HL-60 (cell line): ENCODE measurements around the gene LINC01488.

Experiments used
- DNase-seq, 2 experiments: peaks; one replicate each; pipeline ENCODE4 v3.0.0-alpha.2; 2010 to 2020; ENCODE audit warnings: low read depth in 1 of 2, low spot score in 1 of 2
- H3K27ac ChIP-seq: fragments of 250-450 bp; sonication (Bioruptor Pico); replicated peaks from 2 replicates; pipeline ENCODE4 v1.5.1; 2020; ENCODE audit warnings: mild to moderate bottlenecking, moderate library complexity
- H3K27me3 ChIP-seq: fragments of 250-450 bp; sonication (Bioruptor Pico); 2 replicates; pipeline ENCODE4 v1.5.1; 2021; ENCODE audit warnings: mild to moderate bottlenecking, moderate library complexity; ENCODE audit not compliant: insufficient read depth, poor library complexity, severe bottlenecking
- H3K4me3 ChIP-seq: replicated peaks from 2 replicates; pipeline ENCODE4 v1.5.1; 2011; ENCODE audit warnings: mild to moderate bottlenecking, control low read depth, low read length; ENCODE audit not compliant: insufficient read depth
- GABPA ChIP-seq: IDR thresholded peaks from 2 replicates; pipeline ENCODE4 v1.6.1; 2012; ENCODE audit warnings: low read depth
- POLR2AphosphoS5 ChIP-seq: IDR thresholded peaks from 2 replicates; pipeline ENCODE4 v1.6.1; 2012; ENCODE audit warnings: low read depth
- SPI1 ChIP-seq: IDR thresholded peaks from 2 replicates; pipeline ENCODE4 v1.6.1; 2012; ENCODE audit warnings: low read depth, mild to moderate bottlenecking, borderline replicate concordance
- TF ChIP-seq, protein P1 (sequence below): IDR thresholded peaks from 2 replicates; pipeline ENCODE4 v1.6.1; 2012; ENCODE audit warnings: low read depth; ENCODE audit not compliant: insufficient replicate concordance
- TF ChIP-seq, protein P2 (sequence below): IDR thresholded peaks from one replicate; pipeline ENCODE4 v1.5.1; 2011; ENCODE audit warnings: low read length, control low read depth, inconsistent platforms; ENCODE audit not compliant: insufficient read depth

Gene LINC01488

DNA sequence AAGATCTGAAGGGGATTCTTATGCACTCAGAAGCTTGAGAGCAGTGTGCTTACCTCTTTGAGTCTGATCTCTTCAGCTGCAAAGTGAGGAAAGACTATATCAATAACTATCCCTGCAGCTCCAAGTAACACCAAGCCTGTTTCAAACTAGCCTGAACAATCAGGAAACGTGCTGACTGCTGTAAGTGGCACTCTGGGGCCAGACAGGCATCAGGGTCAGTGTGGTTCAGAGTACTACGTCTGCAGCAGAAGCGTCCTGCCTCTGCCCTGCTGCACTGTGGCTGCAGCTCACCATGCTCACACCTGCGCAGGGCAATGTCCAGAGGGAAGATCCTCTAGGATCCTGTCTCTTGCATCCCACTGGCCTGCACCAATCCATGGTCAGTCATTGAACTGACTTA, 25.5 kb upstream of the LINC01488 start:
- TF ChIP-seq, protein P1, sequence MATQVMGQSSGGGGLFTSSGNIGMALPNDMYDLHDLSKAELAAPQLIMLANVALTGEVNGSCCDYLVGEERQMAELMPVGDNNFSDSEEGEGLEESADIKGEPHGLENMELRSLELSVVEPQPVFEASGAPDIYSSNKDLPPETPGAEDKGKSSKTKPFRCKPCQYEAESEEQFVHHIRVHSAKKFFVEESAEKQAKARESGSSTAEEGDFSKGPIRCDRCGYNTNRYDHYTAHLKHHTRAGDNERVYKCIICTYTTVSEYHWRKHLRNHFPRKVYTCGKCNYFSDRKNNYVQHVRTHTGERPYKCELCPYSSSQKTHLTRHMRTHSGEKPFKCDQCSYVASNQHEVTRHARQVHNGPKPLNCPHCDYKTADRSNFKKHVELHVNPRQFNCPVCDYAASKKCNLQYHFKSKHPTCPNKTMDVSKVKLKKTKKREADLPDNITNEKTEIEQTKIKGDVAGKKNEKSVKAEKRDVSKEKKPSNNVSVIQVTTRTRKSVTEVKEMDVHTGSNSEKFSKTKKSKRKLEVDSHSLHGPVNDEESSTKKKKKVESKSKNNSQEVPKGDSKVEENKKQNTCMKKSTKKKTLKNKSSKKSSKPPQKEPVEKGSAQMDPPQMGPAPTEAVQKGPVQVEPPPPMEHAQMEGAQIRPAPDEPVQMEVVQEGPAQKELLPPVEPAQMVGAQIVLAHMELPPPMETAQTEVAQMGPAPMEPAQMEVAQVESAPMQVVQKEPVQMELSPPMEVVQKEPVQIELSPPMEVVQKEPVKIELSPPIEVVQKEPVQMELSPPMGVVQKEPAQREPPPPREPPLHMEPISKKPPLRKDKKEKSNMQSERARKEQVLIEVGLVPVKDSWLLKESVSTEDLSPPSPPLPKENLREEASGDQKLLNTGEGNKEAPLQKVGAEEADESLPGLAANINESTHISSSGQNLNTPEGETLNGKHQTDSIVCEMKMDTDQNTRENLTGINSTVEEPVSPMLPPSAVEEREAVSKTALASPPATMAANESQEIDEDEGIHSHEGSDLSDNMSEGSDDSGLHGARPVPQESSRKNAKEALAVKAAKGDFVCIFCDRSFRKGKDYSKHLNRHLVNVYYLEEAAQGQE, result no peak
- TF ChIP-seq POLR2AphosphoS5, result no peak
- no peak for TF ChIP-seq SPI1
- TF ChIP-seq, protein P2, sequence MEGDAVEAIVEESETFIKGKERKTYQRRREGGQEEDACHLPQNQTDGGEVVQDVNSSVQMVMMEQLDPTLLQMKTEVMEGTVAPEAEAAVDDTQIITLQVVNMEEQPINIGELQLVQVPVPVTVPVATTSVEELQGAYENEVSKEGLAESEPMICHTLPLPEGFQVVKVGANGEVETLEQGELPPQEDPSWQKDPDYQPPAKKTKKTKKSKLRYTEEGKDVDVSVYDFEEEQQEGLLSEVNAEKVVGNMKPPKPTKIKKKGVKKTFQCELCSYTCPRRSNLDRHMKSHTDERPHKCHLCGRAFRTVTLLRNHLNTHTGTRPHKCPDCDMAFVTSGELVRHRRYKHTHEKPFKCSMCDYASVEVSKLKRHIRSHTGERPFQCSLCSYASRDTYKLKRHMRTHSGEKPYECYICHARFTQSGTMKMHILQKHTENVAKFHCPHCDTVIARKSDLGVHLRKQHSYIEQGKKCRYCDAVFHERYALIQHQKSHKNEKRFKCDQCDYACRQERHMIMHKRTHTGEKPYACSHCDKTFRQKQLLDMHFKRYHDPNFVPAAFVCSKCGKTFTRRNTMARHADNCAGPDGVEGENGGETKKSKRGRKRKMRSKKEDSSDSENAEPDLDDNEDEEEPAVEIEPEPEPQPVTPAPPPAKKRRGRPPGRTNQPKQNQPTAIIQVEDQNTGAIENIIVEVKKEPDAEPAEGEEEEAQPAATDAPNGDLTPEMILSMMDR, result no peak
- no peak for TF ChIP-seq GABPA
- DNase-seq, result no peak
- Histone ChIP-seq H3K4me3 (no peak overlapping the region), H3K27ac (no peak overlapping the region), H3K27me3 (no peaks in the 10 kb centered on the region)

DNA sequence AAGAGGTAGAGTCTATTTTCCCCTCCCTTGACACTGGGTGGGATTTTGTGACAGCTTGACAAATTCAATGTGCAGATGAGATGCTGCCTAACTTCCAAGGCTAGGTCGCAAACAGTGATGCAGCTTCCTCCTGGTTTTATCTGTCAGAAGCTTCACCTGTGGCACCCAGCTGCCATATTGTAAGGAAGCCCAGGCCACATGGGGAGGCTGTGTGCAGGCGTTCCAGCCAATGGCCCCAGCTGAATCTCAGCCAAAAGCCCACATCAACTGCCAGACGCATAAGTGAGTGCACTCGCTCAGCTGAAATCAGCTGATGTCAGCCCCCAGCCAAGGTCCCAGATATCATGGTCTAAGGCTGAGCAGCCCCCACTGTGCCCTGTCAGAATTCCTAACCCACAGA, 24.8 kb upstream of the LINC01488 start:
- TF ChIP-seq GABPA (no peak), POLR2AphosphoS5 (no peak), SPI1 (no peak)
- TF ChIP-seq, protein P1, result no peak
- TF ChIP-seq, protein P2, result no peak
- no peak overlapping the region for H3K27ac ChIP-seq
- no peak for DNase-seq
- H3K4me3 ChIP-seq, result no peak overlapping the region
- H3K27me3 ChIP-seq, result no peaks in the 10 kb centered on the region

DNA sequence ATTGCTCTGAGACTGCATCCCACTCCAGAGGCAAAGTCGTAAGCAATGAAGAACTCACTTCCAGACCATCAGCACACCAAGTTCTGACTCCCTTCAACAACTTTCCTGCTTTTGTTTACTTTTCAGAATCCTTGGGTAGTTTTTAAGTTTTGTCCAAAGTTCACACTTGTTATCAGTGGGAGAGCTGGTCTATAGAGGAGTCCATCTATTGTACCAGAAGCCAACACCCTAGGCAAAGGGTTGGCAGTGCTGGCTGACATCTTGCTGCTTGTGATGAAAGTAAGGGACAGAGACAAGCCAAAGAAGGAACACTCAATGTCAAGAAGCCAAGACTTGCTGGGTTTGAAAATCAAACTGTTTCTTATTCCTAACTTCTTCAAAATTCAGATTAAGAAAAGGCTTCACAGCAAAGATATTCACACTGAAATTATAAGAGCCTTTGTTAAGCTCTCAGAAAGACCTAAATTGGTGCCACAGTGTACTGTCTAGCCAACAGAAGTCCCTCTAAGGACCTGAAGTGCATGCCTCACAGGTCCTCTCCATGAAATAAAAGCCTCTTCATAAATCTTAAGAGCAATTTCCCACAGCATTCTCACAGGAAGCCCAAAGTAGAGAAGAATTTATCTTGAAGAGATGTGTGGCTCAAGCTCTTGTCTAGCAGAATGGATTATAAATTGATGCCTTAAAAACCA, 21.5 kb upstream of the LINC01488 start:
- no peaks in the 10 kb centered on the region for H3K27me3 ChIP-seq
- no peak for TF ChIP-seq SPI1
- TF ChIP-seq POLR2AphosphoS5, result no peak
- TF ChIP-seq, protein P1, result no peak
- TF ChIP-seq GABPA, result no peak
- DNase-seq, result no peak
- no peak overlapping the region for H3K27ac ChIP-seq
- H3K4me3 ChIP-seq, result no peak overlapping the region
